ENCODE data around the gene TIGD4. TPM values are rescaled to one million over a fixed set of nuclear protein-coding genes. Genes with fewer than 3 reads are reported as not detected.

Gene TIGD4
- total RNA-seq, 2 donors from 2014 or later: 2.1 to 2.9 TPM

- Histone ChIP-seq H3K9ac (ENCODE audit: extremely low read depth, low read length, poor library complexity, severe bottlenecking) (no peak overlapping the region), H3K9me3 (ENCODE audit: control insufficient read depth, low read length) (no peaks in the 10 kb centered on the region), H3K27ac (ENCODE audit: low read depth, low read length) (no peak overlapping the region), H3K4me1 (ENCODE audit: control insufficient read depth, insufficient read depth, low read length) (peaks cover 4% of the 10 kb centered on the region), H3K27me3 (ENCODE audit: control insufficient read depth, insufficient read depth, low read length, poor library complexity, severe bottlenecking) (no peaks in the 10 kb centered on the region), H3K4me3 (ENCODE audit: low read length) (no peak overlapping the region), H3K36me3 (ENCODE audit: control insufficient read depth, insufficient read depth, low read length) (no peaks in the 10 kb centered on the region)
- TF ChIP-seq CTCF (conservative IDR thresholded peaks at IDR 0.05): no peak
- Mint-ChIP-seq H3K4me1 (peaks cover 24% of the 10 kb centered on the region), H3K4me3 (no peak overlapping the region), H3K9me3 (peaks cover 3% of the 10 kb centered on the region), H3K27me3 (ENCODE audit: insufficient read depth) (no peaks in the 10 kb centered on the region), H3K27ac (no peak overlapping the region), H3K36me3 (ENCODE audit: low read depth) (no peaks in the 10 kb centered on the region)
- no peak for DNase-seq
- WGBS, 2 experiments (ENCODE audit: insufficient coverage in 1 of 2, insufficient read length in 1 of 2): 79% methylated on average over 5 of the region's 5 CpGs; no CpG with 5 or more reads in 1 of the 2 experiments
These were observed 55.0 kb downstream of the TIGD4 start for GRCh38 chr4:152724494-152724893.

- Mint-ChIP-seq H3K27ac (no peak overlapping the region), H3K27me3 (ENCODE audit: insufficient read depth) (no peaks in the 10 kb centered on the region), H3K4me3 (no peak overlapping the region), H3K9me3 (peaks cover 3% of the 10 kb centered on the region), H3K36me3 (ENCODE audit: low read depth) (no peaks in the 10 kb centered on the region), H3K4me1 (peaks cover 36% of the 10 kb centered on the region)
- TF ChIP-seq CTCF (conservative IDR thresholded peaks at IDR 0.05): no peak
- Histone ChIP-seq H3K9me3 (ENCODE audit: control insufficient read depth, low read length) (no peaks in the 10 kb centered on the region), H3K27me3 (ENCODE audit: control insufficient read depth, insufficient read depth, low read length, poor library complexity, severe bottlenecking) (no peaks in the 10 kb centered on the region), H3K4me1 (ENCODE audit: control insufficient read depth, insufficient read depth, low read length) (peaks cover 3% of the 10 kb centered on the region), H3K36me3 (ENCODE audit: control insufficient read depth, insufficient read depth, low read length) (no peaks in the 10 kb centered on the region), H3K27ac (ENCODE audit: low read depth, low read length) (no peak overlapping the region), H3K9ac (ENCODE audit: extremely low read depth, low read length, poor library complexity, severe bottlenecking) (no peak overlapping the region), H3K4me3 (ENCODE audit: low read length) (no peak overlapping the region)
- WGBS, 2 experiments (ENCODE audit: insufficient coverage in 1 of 2, insufficient read length in 1 of 2): 79 to 83% methylated on average over 3 of the region's 3 CpGs
- DNase-seq: no peak
These were observed 56.3 kb downstream of the TIGD4 start for GRCh38 chr4:152723236-152723635.

GRCh38 chr4:152719801-152720556, 59.6 kb downstream of the TIGD4 start:
- no peaks in the 10 kb centered on the region for H3K27me3 Mint-ChIP-seq (ENCODE audit: insufficient read depth)
- TF ChIP-seq CTCF (conservative IDR thresholded peaks at IDR 0.05): no peak
- peaks cover 12% of the 10 kb centered on the region for H3K9me3 Mint-ChIP-seq
- H3K4me1 ChIP-seq (ENCODE audit: control insufficient read depth, insufficient read depth, low read length): no peaks in the 10 kb centered on the region
- H3K4me3 Mint-ChIP-seq: no peak overlapping the region
- no peaks in the 10 kb centered on the region for H3K27me3 ChIP-seq (ENCODE audit: control insufficient read depth, insufficient read depth, low read length, poor library complexity, severe bottlenecking)
- H3K36me3 ChIP-seq (ENCODE audit: control insufficient read depth, insufficient read depth, low read length): no peaks in the 10 kb centered on the region
- H3K9ac ChIP-seq (ENCODE audit: extremely low read depth, low read length, poor library complexity, severe bottlenecking): no peak overlapping the region
- no peak overlapping the region for H3K4me3 ChIP-seq (ENCODE audit: low read length)
- no peak overlapping the region for H3K27ac ChIP-seq (ENCODE audit: low read depth, low read length)
- peaks cover 4% of the 10 kb centered on the region for H3K36me3 Mint-ChIP-seq (ENCODE audit: low read depth)
- peaks cover 26% of the 10 kb centered on the region for H3K4me1 Mint-ChIP-seq
- 80 to 90% methylated on average over 19 to 24 of the region's 24 CpGs for WGBS, 2 experiments (ENCODE audit: insufficient coverage in 1 of 2, insufficient read length in 1 of 2)
- H3K9me3 ChIP-seq (ENCODE audit: control insufficient read depth, low read length): peaks cover 5% of the 10 kb centered on the region
- no peak for DNase-seq
- no peak overlapping the region for H3K27ac Mint-ChIP-seq

Other genes starting within 250 kb of the TIGD4 start
- gene FBXW7, start 243.6 kb downstream of the TIGD4 start, total RNA-seq: 10 to 100 TPM; 34.3 to 34.4 TPM
- gene TMEM154, start 99.7 kb downstream of the TIGD4 start, total RNA-seq: 1 to 10 TPM in 1 of 2 donors, under 1 TPM in 1; 0.81 to 1.6 TPM
- gene ARFIP1, start 224 bp upstream of the TIGD4 start, total RNA-seq: 10 to 100 TPM; 34.3 to 39.4 TPM
- gene FHDC1, start 156.6 kb upstream of the TIGD4 start, total RNA-seq: 1 to 10 TPM; 2.5 to 7.9 TPM

All from endodermal cell (in vitro differentiated cells).